ENCODE measurements around the gene IMMP2L.

- TF ChIP-seq CTCF (IDR thresholded peaks at IDR 0.05) (no peak), ATF1 (CRISPR knock-in tag; IDR thresholded peaks at IDR 0.05) (no peak), ZNF512 (CRISPR knock-in tag; IDR thresholded peaks at IDR 0.05; ENCODE audit: borderline replicate concordance) (no peak), ZNF219 (CRISPR knock-in tag; IDR thresholded peaks at IDR 0.05; ENCODE audit: borderline replicate concordance) (no peak), HMGXB4 (CRISPR knock-in tag; IDR thresholded peaks at IDR 0.05) (no peak)
Observed at GRCh38 chr7:111368381-111369065, 193.8 kb downstream of the IMMP2L start.

Data from WTC11 (cell line).